ENCODE results near the gene KCNE2. TPM values are rescaled to one million over a fixed set of nuclear protein-coding genes. Genes with fewer than 3 reads are reported as not detected.

Gene KCNE2
- not detected in 2 replicates for total RNA-seq (2014; rRNA removed; shearing (Covaris generic))

- DNase-seq (ENCODE audit: low spot score), result no peak
Measured at GRCh38 chr21:34363733-34364132, at the start of gene KCNE2. Gene KCNE2 (plus strand): TSS chr21:34364006. CDS start chr21:34370479, 6,473 bp downstream.

- no peak for DNase-seq (ENCODE audit: low spot score)
Measured at GRCh38 chr21:34319585-34319984, 44.2 kb upstream of the KCNE2 start.

- DNase-seq (ENCODE audit: low spot score), result no peak
Measured at GRCh38 chr21:34320011-34320410, 43.8 kb upstream of the KCNE2 start.

DNA sequence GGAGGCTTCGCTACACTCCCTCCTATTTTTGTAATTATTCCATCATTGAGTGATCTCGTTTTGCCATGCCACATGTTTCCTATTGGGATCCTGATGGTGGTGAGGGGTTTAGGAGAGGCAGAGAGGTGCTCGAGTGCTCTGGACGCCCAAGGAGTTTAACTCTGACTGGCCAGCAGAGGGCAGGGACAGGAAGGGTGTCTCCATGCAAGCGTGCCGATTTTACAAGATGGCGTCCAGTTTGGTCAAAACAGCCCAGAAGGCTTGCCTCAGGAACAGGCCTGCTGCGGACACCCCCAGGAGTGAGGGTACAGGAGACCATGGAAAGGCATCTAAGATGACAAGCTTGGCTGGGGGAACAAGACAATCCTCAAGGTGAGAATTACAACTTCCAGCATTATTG is 33.8 kb upstream of the KCNE2 start:
- no peak for DNase-seq (ENCODE audit: low spot score)

- no peak for DNase-seq (ENCODE audit: low spot score)
Measured at GRCh38 chr21:34331726-34332125, 32.1 kb upstream of the KCNE2 start.

DNA sequence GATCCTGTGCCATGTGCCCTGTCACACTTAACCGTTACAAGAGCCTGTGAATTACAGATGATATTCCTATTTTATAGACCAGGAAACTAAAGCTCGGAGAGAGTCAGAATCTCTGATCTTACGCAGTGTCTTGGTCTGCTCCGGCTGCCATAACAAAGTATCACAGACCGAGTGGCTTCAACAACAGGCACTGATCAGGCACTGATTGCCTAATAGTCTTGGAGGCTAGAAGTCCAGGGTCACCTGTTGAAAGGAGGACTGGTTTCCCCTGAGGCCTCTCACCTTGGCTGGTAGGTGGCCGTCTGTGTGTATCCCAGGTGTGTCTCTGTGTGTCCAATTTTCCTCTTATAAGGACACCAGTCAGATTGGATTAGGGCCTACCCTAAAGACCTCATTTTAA is 31.5 kb upstream of the KCNE2 start:
- DNase-seq (ENCODE audit: low spot score), result no peak

GRCh38 chr21:34333121-34333739 is 30.6 kb upstream of the KCNE2 start:
- peak; percentile 40 for DNase-seq (ENCODE audit: low spot score)

DNA sequence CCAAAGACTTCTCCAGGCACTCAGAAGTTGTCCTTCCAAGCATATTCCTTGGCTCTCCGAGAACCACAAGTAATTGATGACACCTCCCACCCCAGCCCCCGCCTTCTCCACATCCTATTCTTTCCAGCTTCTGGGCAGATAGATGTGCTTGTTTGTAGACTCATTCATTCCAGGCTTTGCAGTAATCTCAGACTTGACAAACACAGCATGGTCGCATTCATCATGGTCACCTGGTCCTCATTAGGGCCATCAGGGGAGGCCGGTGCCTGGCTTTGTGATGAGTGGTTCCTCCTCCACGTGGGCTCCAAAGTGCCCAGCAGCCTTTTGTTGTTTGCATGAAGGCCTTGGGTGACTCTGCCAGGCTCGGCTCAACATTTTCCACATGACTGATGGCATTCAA is 28.5 kb upstream of the KCNE2 start:
- DNase-seq (ENCODE audit: low spot score), result no peak

GRCh38 chr21:34336245-34336644 is 27.6 kb upstream of the KCNE2 start:
- DNase-seq (ENCODE audit: low spot score), result no peak

DNA sequence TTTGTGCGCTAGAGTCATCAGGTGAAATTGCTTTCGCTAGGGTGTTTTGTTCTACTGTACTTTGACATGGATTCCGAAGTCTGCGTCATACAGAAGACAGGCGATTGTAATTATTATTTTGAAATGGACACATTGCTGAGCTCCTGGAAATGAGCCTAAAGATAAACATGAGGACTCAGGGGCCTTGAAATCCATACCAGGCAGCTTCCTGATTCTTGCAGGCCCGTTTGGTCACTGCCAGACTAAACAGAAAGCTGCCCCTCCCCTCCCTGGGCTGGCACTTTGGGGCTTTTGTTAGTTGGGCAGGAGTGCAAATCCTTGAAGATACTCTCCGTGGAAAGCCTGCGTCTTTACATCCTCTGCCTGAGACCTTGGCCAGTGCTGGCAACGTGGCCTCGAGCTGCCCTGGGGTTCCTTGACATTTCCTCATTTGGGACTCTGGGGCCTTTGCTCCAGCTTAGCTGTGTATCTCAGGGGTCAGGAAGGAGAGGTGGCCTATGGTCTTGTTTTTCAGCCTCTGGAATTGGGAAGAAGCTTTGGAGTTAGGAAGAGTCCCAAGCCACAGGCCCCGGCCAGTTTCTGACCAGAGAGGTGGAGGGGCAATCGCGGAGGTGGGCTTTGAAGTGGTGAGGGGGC is 26.9 kb upstream of the KCNE2 start:
- no peak for DNase-seq (ENCODE audit: low spot score)

DNA sequence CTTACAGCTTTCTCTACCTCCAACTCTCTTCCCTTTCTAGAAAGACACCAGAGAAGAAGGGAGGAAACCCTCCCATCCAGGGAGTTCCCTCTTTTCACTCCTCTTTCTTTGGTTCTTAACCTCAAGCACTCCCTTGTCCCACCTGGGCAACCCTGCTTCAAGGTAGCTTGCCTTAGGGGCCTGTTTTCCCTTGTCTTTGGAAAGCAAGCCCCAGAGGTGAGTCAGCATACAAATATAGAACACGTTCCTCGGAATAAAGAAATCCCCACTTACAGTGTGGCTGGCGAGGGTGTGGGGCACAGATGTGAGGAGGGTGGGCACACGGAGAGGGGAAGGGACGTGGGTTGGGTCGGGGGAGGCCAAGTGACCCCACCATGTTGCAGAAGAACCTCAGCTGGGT is 26.1 kb upstream of the KCNE2 start:
- no peak for DNase-seq (ENCODE audit: low spot score)

DNA sequence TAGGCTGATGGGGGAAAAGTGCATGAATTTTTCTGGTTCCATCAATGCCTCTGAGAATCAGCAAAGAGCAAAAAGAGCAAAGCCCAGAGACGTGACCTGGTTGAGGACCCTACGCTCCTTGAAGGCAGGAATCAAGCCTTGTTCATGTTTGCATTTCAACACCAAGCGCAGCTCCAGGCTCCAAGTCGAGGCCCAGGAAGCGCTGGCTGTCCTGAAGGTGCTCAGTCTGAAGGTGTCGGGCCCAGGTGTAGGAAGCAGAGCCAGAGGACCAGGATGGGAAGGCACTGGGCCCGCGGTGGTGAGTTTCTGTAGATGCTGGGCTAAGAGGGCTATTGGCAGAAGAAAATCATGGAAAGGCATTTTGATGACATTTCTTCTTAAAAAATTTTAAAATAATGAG is 25.6 kb upstream of the KCNE2 start:
- no peak for DNase-seq (ENCODE audit: low spot score)

DNA sequence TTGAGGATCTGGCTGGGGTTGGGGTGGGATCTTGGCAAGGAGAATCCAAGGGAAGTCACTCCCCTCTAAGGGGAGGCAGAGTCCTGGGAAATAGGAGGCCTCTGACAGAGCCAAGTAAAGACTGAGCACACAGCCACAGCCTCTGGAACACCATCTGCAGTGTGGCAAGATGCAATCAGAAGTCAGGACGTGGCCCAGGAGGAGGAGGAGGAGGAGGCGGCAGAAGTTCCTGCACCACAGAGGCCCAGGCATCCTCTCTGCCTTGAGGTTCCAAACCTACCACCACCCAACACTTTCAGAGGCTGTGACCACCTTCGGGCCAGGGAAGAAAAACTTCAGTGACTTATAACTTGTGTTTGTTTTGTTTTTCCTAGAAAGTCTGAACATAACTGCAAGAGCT is 23.7 kb upstream of the KCNE2 start:
- no peak for DNase-seq (ENCODE audit: low spot score)

- DNase-seq (ENCODE audit: low spot score), result no peak
Measured at GRCh38 chr21:34342476-34342875, 21.3 kb upstream of the KCNE2 start.

GRCh38 chr21:34343347-34343746 is 20.5 kb upstream of the KCNE2 start:
- no peak for DNase-seq (ENCODE audit: low spot score)

- DNase-seq (ENCODE audit: low spot score), result no peak
Measured at GRCh38 chr21:34343838-34344381, 19.9 kb upstream of the KCNE2 start.

DNA sequence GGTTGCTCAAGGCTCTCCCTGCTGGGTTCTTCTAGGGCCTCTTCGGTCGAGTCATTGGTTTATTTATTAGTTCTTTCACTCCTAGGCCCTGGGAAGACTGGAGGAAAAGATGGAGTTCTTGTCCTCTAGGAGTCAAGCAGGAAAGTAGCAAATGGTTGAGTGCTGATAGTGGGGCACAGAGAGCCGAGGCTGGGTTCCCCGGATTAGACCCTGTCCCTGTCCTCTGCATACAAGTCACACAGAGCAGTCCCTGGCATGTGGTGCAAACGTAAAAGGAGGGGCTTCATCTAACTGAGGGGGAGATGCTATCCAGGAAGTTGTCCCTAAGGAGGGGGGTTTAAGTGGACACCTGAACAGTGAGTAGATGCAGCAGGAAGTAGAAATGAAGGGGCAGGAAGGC is 19.2 kb upstream of the KCNE2 start:
- DNase-seq (ENCODE audit: low spot score), result no peak

DNA sequence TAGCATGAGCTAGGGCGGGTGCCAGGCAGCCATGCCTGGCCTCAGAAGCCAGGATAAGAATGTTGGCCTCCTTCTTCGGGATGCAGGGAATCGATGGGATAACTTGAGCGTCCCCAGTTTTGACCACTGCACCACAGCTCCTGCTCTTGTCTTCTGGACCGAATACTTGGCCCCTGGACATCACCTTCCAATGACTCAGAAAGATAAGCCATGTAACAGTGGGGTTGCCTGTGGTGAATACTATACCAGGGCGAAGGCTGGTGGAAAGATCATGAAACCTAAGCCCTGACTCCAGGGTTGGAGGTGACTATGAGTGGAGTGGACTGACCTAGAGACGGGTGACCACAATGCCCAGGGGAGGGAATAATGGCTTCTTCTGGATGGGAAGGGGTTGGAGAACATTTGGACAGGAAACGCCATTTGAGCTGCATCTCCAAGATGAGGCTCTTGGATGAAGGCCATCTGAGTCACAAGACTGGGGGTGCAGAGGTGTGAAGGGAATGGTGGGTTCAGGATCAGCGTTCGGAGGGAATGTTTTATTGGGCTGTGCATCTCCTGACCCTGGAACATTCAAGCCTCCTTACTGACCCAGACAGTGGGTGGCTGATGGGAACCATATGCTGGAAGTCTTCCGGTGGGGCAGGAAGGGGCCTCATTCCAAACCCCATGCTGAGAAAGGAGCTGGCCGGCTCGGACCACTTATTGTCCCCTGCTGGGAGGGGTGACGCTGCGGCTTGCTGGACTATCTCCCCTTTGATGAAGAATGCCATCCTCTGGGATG is 18.5 kb upstream of the KCNE2 start:
- peak; percentile 56 for DNase-seq (ENCODE audit: low spot score)

DNA sequence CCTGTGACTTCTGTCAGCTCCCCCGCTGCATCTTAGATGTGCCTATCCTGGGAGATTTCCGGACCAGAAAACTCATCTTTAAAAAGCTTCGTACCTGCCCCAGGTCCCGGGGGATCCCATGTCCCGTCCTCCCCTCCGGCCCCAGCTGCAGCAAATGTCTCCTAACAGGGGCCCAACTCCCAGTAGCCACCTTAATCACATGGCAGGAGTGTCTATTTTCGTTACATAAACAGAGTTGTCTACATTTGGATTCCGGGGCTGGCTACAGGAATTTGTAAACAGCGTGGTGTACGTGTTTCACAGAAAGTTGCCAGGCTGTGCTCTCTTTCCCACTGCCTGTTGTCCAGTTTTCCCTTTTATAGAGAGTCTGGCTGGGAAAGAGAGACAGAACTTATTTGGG is 17.9 kb upstream of the KCNE2 start:
- DNase-seq (ENCODE audit: low spot score), result no peak

DNA sequence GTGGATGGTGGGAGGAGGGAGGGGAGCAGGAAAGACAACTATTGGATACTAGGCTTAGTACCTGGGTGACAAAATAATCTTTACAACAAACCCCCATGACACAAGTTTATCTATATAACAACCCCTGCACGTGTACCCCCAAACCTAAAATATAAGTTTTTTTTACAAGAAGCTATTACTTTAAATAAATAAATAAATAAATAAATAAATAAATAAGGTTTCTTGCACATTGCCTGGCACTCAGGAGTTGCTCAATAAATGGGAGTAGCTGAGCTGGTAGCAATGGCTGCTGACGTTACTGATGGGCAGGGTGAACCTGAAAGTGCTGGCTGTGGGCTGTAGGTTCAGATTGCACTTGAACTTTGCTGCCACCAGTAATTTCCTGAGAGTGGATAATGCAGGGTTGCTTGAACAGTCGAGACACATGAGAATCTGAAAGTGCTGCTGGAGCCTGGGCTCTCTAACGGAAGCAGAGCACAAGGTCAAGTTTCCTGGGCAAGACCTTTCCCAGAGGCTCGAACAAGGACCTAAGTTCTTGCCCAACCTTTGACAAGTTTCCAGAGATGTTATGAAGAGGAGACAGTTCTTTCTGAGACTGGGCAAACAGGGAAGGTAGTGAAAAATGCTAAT is 14.8 kb upstream of the KCNE2 start:
- no peak for DNase-seq (ENCODE audit: low spot score)

DNA sequence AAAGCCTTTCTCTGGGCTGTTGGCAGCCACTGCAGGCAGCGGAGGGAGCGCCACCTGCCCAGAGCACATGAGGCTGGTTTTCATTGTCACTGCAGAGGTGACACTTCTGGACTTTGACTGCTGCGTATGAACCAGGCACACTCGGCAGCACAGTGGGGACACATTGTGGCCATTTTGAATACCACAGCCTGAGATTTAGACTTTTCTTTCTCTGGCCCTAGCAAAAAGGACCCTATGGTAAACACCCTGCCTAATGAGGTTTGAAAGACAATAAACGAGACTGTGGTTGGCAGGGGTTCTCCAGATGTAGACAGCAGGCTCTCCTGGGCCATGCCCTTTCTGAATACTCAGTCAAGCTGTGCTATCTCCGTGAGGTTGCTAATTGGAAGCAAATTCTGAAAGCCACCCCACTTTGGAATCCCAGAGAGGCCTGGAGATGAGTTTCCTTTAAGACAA is 12.0 kb upstream of the KCNE2 start:
- DNase-seq (ENCODE audit: low spot score), result peak; percentile 64

DNA sequence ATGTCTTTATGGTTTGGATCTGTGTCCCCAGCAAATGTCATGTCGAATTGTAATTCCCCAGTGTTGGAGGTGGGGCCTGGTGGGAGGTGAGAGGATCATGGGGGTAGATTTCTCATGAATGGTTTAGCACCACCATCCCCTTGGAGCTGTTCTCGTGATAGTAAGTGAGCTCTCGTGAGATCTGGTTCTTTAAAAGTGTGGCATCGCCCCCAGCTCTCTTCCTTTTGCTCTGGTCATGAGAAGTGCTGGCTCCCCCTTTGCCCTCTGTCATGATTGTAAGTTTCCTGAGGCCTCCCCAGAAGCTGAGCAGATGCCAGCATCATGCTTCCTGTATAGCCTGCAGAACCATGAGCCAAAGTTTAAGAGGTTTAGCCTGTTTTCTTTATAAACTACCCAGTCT is 11.2 kb upstream of the KCNE2 start:
- no peak for DNase-seq (ENCODE audit: low spot score)
